H7 (cell line): Measurements from ENCODE around the gene HMGN4. TPM values are rescaled to one million over a fixed set of nuclear protein-coding genes. Genes with fewer than 3 reads are reported as not detected.
A peak's percentile ranks its signal among the peaks of the same experiment; 100 is the strongest.
"Not testable (repeated sequence)": the region's sequence is repeated elsewhere in the genome, so short reads cannot be mapped to it uniquely, and the experiment has no call there.

Experiments used
- DNase-seq: peaks from one replicate; pipeline ENCODE4 v3.0.0; 2012
- H3K27me3 ChIP-seq: 2 replicates; pipeline ENCODE4 v1.6.0; 2011; ENCODE audit warnings: mild to moderate bottlenecking, low read length; ENCODE audit not compliant: control insufficient read depth, insufficient read depth
- H3K36me3 ChIP-seq: replicated peaks from 2 replicates; pipeline ENCODE4 v1.5.1; 2011; ENCODE audit warnings: low read length; ENCODE audit not compliant: control insufficient read depth, insufficient read depth
- H3K4me3 ChIP-seq: 2 replicates; pipeline ENCODE4 v1.5.1; 2011; ENCODE audit warnings: low read depth, mild to moderate bottlenecking, control low read depth, low read length, moderate library complexity; ENCODE audit not compliant: insufficient read depth
- total RNA-seq: library from RNA; depleted of rRNA; stranded (reverse); fragments of >200 nt; shearing (Covaris generic); gene quantifications from 2 replicates; pipeline ENCODE4 v1.2.3, GENCODE V29; 2014; rRNA removed

HMGN4 gene
- 88.9 and 93.0 TPM in 2 replicates for total RNA-seq

- peak; percentile 90 for DNase-seq
- H3K36me3 ChIP-seq, result no peaks in the 10 kb centered on the region
- H3K4me3 ChIP-seq, result peak within 1 kb of the TSS; percentile 85
- H3K27me3 ChIP-seq, result no peaks in the 10 kb centered on the region
Measured at GRCh38 chr6:26537846-26538571, at the start of gene HMGN4. Gene HMGN4 (plus strand): TSS chr6:26538366. CDS start chr6:26545207, 6,841 bp downstream.

GRCh38 chr6:26489996-26490964, 47.9 kb upstream of the HMGN4 start:
- no peak overlapping the region for H3K4me3 ChIP-seq
- no peak for DNase-seq
- no peaks in the 10 kb centered on the region for H3K36me3 ChIP-seq
- H3K27me3 ChIP-seq, result no peaks in the 10 kb centered on the region

DNA sequence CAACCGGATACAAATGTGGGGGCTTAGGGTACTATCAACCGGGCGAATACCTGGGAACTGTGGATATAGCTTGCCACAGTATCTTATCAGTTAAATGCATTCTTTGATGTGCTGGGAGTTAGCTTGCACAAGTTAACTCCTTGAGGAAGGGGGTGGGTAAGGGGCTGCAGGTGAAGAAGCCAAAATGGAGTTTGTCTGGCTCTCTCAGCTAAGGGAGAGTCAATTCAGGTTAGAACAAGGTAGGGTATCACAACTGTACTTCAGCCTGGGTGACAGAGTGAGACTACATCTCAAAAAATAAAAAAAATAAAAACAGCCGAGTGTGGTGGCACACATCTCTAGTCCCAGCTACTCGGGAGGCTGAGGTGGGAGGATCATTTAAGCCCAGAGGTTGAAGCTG, 46.6 kb upstream of the HMGN4 start:
- H3K4me3 ChIP-seq, result no peak overlapping the region
- H3K36me3 ChIP-seq, result no peaks in the 10 kb centered on the region
- no peak for DNase-seq
- H3K27me3 ChIP-seq, result no peaks in the 10 kb centered on the region

DNA sequence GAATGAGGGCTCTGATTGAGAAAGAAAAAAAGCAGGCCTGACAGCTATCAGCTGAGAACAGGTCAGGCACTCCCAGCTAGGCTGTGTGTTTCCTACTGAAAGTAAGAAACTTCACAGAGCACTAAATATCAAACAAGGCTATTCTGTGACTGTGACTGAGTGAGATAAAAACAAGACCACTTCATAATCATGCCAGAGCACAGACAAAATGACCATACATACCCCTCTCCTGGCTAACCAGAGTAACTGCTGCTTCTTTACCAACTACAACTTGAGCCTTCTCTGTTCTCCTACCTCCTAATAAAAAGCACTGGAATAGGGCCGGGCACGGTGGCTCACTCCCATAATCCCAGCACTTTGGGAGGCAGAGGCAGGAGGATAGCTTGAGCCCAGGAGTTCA, 44.9 kb upstream of the HMGN4 start:
- no peaks in the 10 kb centered on the region for H3K36me3 ChIP-seq
- DNase-seq, result no peak
- no peak overlapping the region for H3K4me3 ChIP-seq
- no peaks in the 10 kb centered on the region for H3K27me3 ChIP-seq

DNA sequence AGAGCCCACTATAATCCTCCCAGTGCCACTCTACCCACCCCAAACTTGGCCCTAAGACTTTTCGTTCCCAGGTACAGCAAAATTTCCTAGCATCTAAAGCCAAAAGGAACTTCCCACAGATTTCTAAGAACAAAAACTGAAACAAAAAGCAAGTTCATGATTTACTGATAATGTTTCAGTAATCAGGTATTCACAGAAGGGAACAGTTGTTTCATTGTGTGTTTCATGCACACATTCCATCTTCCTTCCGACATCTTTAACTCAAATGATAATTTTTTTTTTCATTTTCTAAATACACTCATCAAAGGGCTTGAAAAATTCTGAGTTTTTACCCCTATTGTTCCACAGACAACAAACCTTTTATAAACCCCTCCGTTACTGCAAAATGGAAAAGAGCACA, 44.0 kb upstream of the HMGN4 start:
- Histone ChIP-seq H3K27me3 (no peaks in the 10 kb centered on the region), H3K36me3 (no peaks in the 10 kb centered on the region), H3K4me3 (no peak overlapping the region)
- no peak for DNase-seq

GRCh38 chr6:26495281-26495680, 42.9 kb upstream of the HMGN4 start:
- no peak for DNase-seq
- Histone ChIP-seq H3K27me3 (no peaks in the 10 kb centered on the region), H3K4me3 (no peak overlapping the region), H3K36me3 (no peaks in the 10 kb centered on the region)

- no peaks in the 10 kb centered on the region for H3K36me3 ChIP-seq
- no peak overlapping the region for H3K4me3 ChIP-seq
- peaks cover 20% of the 10 kb centered on the region for H3K27me3 ChIP-seq
- DNase-seq, result no peak
Measured at GRCh38 chr6:26497610-26498009, 40.6 kb upstream of the HMGN4 start.

DNA sequence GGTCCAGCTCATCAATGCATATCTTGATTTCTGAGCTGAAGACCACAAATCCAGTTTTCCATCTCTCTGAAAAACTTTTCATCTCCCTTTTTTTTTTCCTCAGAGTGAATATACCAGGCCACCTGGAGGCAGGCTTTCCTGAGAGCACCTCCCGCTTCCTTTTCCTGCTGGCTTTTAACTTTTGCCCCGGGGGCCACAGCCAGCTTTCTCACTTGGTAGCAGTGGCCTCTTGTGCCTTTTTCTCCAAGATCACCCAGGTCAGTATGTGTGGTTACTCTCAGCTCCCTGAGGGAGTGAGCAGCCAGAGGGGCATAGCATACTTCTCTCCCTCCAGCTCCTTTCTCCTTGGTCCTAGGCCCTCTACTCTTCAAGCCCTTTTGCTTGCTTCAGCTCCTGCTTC, 38.1 kb upstream of the HMGN4 start, which contains the start of gene BTN1A1:
TSS of gene BTN1A1 (plus strand) at position 202 of the 400 bp plus-strand sequence. CDS start 984 bp downstream, outside the sequence.
- H3K27me3 ChIP-seq, result peaks cover 28% of the 10 kb centered on the region
- no peaks in the 10 kb centered on the region for H3K36me3 ChIP-seq
- H3K4me3 ChIP-seq, result no peak within 1 kb of the TSS
- DNase-seq, result peak; percentile 35

DNA sequence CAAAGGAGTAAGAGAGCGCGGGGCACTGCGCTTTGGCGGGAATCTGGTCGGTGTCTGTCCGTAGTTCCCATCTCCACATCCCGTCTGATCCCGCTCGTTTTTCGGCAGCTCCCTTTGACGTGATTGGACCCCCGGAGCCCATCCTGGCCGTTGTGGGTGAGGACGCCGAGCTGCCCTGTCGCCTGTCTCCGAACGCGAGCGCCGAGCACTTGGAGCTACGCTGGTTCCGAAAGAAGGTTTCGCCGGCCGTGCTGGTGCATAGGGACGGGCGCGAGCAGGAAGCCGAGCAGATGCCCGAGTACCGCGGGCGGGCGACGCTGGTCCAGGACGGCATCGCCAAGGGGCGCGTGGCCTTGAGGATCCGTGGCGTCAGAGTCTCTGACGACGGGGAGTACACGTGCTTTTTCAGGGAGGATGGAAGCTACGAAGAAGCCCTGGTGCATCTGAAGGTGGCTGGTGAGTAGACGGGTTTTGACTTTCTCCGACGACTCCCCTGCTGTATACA, 36.6 kb upstream of the HMGN4 start:
- DNase-seq, result peak; percentile 71
- Histone ChIP-seq H3K4me3 (peak overlapping the region; percentile 47), H3K36me3 (no peaks in the 10 kb centered on the region), H3K27me3 (peaks cover 28% of the 10 kb centered on the region)

DNA sequence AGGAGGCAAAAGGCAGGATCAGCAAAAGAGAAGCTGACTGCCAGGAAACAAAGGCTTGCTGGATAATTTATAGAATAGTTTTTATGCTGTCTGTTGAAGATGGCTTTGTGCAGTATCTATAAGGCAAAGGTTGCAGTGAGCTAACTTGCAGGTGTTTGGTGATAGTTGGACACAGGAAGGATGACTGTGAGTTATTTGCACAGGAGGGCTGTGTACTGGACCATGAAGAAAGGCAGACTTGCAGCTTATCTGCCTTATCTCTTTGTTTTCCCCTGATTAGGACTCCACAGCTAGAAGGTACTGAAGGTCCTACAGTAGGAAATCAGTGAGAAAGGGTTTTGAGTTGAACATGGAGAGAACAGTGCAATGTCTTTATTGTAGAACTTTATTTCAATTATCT, 36.0 kb upstream of the HMGN4 start:
- DNase-seq, result no peak
- peaks cover 28% of the 10 kb centered on the region for H3K27me3 ChIP-seq
- H3K36me3 ChIP-seq, result no peaks in the 10 kb centered on the region
- H3K4me3 ChIP-seq, result peak overlapping the region; percentile 47; the same call in 1 of the 2 replicates

- no peak overlapping the region for H3K4me3 ChIP-seq
- H3K27me3 ChIP-seq, result peaks cover 28% of the 10 kb centered on the region
- H3K36me3 ChIP-seq, result no peaks in the 10 kb centered on the region
- no peak for DNase-seq
Measured at GRCh38 chr6:26502626-26503025, 35.5 kb upstream of the HMGN4 start.

GRCh38 chr6:26507658-26508057, 30.5 kb upstream of the HMGN4 start:
- H3K4me3 ChIP-seq, result no peak overlapping the region
- peaks cover 8% of the 10 kb centered on the region for H3K27me3 ChIP-seq
- H3K36me3 ChIP-seq, result no peaks in the 10 kb centered on the region
- DNase-seq, result no peak

- not testable (repeated sequence) for H3K27me3 ChIP-seq, H3K36me3 ChIP-seq, H3K4me3 ChIP-seq, DNase-seq
Measured at GRCh38 chr6:26511033-26511432, 27.1 kb upstream of the HMGN4 start.

DNA sequence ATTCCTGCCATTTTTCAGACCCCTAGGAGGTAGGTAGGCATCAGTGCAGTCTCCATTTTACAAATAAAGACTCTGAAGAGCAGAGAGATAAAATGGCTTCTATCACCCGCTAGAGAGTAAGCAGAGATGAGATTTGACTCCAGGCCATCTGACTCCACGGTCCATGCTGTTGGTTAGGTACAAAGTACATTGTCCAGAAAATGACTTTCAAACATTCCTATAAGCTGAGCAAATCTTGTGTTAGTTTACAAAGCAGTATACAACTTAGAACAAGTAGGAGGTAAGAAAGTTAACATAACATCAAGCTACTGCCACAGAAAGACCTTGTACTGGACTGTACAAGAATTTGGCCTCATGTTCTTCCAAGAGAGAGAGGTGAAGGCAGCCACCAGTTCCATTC, 23.2 kb upstream of the HMGN4 start:
- no peaks in the 10 kb centered on the region for H3K36me3 ChIP-seq

More for the DNA sequence above, 23.2 kb upstream of the HMGN4 start:
- H3K27me3 ChIP-seq, result no peaks in the 10 kb centered on the region
- DNase-seq, result no peak
- no peak overlapping the region for H3K4me3 ChIP-seq
